Measurements from ENCODE around the gene DAP.

The DAP gene

DNA sequence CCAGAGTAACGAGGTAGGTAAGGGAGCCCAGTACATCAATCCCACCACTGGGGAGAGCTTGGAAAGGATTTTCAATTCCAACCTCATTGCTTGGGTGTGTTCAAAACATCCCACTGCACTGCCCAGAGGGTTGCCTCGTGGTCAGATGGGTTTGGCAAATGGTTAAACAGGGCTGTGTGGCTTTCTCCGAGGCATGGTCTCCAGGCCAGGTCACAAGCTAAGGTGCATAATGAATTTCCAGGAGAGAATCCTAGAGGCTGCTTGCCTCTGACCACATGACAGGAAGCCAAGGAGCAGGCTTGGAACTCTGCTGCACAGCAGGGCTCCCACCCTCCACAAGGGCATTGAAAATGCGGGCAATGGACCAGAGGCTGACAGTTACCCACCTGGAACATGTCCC, 51.6 kb downstream of the DAP start:
- DNase-seq = no peak

DNA sequence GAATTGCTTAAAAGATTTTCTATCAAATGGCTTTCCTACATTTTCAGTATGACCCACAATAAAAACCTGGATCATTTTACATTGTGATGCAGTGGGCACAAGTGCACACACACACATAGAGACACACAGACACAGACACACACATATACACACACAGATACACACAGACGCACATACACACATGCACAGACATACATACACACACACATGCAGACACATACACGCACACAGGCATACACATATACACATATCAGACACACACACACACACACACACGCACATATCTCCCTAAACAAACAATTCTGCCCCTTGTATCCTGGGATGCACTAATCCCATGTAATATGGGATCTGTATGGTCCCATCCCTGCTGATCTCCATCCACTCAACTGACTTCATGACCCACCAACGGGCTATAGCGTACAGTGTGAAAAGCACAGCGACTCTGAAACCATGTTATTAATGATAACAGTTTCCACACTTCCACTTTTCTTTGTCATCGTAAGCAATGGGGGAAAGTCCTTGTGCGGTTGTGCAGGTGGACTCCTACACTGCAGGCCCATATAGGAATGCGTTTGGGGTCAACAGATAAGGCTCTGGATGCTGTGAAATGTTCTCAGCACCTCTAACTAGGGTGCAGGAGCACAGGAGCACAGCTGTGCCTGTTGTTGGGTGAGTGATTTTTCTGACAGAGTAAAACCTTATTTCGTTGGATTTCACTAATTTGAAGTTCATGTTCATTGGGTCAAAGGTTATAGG, 52.7 kb downstream of the DAP start:
- no peak for DNase-seq

DNA sequence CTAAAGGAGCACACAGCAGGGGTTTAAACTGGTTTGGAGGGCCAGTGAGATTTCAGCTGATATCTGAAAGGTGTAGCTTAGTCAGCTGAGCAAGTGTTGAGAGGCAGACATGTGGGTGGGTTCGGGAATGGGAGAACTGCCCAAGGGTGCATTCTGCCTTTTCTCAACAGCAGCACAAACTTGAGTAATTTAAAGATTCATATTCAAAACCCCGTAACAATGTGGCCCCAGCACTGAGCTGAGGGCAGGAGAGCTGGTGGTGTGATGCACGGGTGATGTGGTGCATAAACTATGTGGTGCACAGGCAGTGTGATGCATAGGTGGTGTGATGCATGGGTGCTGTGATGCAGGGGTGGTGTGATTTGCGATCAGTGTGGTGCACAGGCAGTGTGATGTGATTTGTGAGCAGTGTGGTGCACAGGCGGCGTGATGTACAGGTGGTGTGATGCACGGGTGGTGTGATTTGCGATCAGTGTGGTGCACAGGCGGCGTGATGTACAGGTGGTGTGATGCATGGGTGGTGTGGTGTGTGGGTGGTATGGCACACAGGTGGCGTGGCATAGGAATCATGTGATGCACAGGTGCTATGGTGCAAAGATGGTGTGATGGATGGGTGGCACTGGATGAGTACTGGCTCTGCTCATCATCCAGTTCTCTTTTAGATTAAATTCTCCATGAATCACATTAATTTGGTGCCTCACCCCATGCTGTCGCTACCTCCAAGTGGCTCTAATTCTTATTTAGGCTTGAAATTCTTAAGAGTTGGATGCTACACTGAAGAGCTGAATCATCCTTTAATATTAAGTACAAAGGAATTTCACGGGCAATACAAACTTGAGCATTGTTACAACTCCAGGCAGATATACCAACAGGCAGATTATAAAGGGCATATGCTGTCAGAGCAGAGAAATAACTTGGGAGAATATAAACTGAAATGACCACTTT, 53.6 kb downstream of the DAP start:
- DNase-seq = no peak

DNA sequence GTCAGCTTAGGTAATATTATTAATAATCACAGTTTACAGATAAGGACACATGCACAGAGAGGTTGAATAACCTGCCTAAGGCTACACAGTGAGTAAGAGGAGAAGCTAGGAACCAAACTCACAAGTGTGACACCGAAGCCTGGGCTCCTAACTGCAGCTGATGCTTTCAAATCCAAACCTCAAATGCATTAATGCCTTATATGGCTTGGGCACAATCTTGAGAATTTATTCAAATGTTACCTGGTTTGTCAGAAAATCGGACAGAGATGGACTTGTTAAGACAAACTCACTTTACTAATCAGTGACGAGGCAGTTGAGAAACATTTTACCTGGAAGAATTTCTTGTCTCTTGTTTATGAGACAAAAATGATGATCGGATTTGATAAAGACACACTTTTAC, 54.7 kb downstream of the DAP start:
- no peak for DNase-seq

DNA sequence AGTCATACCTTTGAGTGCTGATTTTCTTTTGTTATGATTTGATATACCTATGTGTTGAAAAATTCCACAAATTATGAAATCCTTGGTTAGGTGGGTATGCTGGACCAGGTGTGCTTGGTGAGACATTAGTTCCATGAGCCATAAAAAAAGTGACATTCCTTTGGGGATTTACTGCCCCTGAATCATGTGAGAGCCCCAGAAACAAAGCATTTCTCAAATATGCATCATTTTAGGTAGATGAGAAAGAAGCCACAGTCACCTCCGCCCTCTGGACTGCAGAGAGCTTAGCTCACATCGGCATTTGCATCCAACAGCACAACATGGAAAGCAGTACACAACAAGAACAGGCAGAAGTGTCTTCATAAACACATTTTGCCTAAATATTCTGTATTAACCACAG, 55.3 kb downstream of the DAP start:
- DNase-seq = no peak

DNA sequence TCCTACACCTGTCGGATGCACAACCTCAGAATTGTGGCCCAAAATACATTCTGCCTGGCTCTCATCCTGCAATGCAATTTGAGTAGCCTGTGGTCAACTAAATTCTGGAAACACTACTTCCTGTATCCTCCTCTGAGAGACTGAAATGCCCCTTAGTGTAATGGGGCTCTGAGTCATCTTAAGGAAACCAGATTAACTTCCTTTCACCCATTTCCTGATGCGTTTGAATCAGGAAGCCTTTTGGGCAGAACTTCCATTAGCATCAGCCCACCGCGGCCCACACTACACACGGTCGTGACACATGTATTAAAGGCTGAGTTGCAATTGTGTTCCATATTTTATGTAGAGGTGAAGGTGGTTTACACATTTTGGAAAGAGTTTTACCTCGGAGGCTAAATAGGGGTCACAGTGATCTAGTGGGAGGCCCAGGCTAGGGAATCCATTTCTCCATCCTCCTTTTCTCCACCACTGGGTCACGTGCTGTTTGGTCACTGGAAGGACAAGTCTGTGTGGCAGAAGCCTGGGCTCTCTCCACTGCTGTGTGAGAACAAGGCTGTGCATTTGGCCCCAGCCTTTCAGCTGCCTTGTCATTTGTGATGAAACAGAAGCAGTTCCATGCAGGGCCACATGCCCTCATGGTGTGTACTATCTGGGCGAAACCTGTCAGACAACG, 55.9 kb downstream of the DAP start:
- peak; percentile 83 for DNase-seq

DNA sequence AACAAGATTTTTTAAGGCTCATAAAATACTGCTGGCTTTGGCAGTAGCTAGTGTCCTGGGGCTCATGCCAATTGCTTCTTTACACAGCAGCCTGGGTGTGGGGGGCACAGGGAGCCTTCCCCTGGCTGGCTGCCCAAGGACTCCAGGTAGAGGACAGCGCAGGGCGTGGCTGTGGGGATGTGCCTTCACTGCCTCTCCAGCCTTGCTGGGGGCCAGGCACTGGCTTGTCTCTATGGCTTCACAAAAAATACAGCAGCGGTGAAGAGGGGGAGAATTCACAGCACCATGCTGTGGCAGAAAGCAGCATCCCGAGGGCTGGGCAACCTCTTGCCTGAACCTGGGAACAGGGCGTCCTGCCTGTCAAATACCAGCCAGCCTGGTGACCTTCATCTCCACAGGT, 57.4 kb downstream of the DAP start:
- DNase-seq = no peak

DNA sequence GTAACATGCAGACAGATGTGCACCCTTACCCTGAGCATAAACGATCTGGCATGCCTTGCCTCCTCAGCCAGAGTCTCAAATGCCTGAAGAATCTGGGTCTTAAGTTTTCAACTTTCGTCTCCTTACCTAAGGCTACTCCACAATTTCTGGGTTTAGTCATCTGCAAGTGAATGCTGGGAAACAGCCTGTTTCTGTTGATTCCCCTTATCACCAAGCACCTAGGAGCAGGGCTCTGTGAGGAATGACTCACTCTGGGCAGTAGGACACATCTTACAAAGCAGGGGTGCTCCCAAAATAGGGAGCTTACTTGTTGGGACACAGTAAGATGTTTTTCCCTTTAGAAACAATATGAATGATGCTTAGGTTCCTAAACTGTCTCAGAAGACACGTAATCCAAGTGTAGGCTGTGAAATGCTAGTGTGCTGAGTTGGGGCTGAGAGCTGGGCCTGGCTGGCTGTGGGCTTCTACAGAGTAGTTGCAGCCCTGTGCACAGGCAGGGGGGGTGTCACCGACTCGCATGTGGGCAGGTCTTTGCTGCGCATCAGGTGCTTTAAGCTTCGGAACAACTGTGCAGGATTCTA, 58.0 kb downstream of the DAP start:
- DNase-seq = no peak

DNA sequence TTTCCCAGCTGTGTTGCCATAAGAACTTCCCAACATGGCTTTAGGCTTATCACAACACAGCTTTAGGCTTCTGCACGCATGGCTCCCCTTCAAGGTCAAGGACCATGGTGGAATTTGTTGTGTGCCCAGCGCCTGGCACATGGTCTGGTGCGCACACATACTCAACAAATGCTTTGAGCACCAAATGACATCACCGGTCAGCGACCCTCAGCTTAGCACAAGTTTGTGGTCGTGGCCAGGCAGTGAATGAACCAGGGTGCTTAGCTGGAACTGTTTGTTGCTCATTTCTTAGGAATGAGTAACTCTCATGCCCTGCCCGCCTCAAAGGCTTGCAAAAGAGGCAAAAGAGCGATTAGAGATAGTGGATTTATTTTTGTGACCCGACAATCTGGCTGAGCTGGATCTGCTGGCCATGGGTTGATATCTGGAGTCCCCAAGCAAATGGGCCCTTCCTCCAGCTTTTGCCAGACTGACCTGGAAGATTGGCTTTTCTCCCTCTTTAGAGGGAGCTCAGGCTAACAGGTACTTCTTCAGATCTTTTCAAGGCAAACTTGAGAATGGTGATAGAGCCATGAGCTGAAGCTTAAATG, 58.9 kb downstream of the DAP start:
- no peak for DNase-seq

DNA sequence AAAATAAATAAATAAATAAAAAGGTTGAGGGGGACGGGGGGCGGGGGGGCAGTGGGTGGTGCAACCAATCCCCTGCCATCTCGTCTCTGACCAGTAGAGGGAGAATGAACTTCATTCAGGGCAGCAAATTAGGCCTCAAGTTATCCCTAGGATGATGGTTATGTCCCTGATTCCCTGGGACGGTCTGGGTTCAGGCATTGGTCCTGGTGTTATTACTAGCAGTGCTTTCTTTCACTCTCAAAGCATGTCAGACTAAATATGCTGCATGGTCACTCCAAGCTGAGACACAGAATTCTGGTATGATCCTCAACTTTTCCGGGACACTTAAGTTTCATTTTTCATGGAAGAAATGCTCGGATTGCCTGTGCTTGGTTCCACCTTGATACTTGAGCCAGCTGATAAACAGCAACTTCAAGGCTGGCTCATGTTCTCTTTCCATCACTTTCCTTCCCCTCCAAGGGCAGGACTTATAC, 59.4 kb downstream of the DAP start:
- no peak for DNase-seq

DNA sequence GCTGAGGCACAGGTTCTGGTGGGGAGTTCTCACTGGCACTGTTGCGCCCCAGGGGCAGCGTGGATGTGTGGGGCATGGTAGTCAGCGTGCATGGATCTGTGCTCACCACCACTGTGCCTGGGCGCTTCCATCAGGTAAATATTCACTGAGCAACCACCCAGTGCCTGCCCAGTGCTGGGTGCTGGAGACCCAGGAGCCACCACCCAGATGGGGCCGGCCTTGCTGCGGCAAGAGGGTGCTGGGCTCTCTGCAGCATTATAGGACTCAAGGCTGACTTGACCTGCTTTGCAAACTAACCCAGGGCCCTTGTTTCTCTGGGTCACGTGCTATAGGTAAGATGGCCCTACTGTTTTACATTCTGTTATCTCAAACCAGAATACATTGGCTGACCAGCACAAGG, 60.5 kb downstream of the DAP start:
- DNase-seq = no peak

DNA sequence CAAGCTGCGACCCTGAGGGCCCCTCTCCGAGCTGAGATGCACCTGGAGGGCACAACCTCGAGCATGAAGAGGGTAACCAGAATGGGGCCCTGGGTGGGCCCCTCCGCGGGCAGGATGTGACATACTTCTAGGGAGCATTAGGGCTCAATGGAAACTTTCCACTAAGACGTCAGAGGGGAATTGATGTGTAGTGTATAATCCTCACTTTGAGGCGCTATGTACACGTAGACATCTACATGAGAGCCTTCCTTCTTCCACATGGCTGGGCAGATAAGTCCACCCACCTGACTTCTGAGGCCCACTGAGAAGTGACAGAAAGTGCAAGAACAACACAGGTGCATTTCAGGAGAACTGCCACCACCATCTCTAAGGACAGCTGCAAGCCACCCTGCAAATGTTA, 61.0 kb downstream of the DAP start:
- DNase-seq = no peak

DNA sequence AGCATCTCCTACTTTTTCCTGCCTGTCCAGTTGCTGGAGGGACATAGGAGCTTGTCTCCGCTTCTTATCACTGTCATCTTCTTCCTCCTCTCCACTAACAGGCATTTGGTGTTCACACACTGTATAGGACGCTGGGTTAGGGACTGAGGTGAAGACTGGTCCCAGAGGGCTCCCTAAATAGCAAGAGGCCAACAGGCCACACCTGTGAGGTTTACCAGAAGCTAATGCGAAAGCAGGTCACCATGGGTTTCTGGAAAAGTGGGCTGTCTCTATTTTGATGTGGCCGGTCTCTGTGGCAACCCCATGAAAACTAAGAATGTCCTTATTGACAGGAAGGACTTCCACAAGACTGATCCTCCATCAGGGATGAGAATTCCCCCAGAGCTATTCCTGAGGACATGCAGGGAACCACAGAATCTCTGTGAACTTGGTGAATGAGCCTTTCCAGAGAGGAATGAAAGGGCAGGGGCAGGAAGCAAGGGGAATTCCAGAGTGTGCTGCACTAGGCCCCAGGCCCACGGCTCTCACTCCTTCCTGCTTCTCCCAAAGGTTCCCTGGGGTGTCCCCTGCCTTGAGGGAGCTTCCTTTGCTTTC, 61.7 kb downstream of the DAP start:
- no peak for DNase-seq

DNA sequence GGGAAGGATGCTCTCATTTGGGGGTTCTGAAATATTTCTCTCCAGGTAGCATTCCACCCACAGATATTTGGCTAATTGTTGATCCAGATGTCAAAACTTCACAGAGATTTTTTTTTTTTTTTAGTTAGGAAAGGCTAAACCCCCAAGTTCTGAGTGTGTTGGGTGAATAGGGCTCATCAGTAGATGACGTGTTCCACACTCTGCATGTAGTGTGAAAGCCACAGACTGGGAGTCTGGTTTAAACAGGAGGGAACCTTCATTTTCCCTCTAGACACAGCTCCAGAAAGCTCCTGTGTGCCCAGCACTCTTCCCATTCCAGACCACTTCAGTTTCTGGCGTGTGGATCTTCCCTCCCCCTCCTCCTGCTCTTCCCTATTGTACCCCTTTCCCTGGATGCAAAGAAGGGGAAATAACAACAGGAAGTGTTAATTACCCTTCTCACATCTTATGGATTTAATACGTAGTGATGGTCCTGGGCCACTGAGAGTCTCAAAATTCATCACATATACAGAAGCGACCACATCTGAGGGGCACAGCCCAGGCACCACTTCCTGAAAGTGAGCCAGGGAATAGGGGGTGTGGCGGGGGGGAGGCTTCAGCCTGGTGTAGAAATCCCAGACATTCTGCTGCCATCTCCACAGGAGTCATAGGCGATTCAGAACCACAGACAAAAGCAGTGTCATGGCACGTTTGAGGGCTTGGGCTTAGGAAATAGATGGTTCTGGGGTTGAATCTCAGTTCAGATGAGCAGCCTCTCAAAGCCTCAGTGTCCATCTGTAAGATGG, 65.1 kb downstream of the DAP start:
- DNase-seq = no peak

DNA sequence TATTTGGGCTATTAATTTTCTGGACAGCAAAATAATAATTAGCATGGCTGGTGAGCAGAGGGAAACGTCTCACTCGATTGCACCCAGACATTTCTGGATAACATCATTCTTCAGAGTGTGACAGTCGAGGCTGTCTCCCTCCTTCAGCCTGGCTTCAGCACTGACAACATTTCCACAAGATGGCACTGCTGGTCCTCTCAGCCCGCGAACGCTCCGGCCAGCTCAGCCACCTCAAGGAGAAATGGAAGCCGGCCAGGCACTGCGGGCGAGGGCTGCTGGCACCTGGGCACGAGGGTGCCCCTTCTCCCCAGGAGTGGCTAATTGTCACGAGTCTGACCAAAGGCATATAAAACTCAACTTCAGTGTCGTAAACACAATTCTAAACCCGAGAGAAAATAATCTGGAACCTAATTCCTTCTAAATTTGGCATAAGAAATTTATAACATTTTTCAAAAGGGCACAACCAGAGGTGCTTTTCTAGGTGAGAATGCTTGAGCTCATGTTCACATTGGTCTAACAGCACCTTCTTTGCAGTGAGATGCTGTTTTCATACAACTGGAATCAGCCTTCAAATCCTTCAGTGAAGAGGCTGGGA, 65.9 kb downstream of the DAP start:
- DNase-seq = peak; percentile 8

DNA sequence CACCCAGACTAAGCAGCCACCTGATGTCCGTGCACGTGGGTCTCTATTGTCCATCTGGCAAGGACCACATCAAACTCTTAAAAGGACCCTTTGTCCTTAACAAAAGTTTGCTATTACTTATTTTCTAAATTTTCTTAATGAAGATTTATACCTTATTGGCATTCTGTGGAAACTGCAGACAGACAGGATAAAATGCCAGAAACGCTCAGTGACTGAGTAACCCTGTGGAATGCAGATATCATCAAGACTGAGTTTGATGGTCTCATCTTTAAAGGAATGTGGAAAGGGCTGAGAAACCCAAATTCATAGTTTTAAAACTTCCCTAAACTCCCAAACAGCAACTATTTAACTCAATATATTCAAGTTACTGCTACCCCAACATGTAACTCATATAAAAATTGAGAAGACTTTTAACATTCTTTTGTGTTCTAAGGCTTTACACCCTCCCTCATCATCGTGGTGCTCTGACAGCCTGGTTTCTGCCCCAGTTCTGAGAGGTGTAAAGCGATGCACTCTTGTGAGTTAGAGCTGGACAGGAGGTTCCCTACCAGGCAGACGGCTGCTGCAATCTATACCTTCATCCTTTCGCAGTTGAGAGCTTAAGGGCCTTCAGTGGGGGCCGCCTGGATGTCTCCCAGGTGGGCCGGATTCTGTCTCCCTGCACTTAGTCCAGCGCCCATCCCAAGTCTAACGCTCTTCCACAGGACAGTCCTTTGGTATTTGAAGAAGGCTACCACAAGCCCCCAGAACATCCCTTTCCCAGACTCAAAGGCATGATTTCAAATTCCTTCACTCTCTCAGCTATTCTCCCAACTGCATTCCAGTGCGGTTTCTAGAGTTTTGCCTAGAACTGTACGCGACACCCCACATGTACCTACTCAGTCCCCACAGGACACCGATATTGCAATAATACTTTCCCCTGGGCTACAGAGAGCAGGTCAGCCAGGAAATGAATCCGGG, 68.9 kb downstream of the DAP start:
- DNase-seq = no peak

DNA sequence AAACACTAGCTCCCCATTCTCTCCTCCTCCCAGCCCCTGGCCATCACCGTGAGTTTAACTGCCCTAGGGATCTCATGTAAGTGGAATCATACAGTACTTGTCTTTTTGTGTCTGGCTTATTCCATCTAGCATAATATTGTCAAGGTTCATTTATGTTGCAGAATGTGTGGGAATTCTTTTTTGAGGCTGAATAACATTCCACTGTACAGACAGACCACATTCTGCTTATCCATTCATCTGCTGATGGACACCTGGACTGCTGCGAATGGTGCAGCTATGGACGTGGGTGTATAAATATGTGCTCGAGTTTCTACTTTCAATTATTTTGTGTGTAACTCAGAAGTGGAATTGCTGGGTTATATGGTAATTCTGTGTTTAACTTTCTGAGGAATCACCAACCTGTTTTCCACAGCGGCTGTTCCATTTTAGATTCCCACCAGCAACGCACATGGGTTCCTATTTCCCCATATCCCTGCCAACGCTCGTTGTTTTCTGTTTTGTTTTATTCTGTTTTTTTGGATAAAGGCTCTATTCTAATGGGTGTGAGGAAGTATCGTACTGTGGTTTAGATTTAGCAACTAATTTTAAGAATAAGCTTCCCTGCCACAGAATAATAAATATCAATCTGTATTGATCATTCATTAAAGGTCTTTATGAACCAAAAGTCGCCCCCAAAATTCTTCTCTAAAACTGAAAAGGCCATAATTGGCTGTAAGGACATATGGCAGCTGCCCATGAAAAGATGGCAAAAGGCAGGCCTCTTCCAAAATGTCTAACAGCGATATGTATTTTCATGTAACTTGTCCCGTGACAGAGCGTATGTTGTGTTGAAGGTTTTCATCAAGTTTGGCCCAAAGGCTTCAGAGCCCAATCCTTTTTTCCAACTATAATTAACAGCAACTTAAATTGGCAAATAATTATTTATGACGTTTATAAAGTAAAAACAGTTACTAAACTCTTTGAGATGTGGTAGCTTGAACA, 70.3 kb downstream of the DAP start:
- no peak for DNase-seq

DNA sequence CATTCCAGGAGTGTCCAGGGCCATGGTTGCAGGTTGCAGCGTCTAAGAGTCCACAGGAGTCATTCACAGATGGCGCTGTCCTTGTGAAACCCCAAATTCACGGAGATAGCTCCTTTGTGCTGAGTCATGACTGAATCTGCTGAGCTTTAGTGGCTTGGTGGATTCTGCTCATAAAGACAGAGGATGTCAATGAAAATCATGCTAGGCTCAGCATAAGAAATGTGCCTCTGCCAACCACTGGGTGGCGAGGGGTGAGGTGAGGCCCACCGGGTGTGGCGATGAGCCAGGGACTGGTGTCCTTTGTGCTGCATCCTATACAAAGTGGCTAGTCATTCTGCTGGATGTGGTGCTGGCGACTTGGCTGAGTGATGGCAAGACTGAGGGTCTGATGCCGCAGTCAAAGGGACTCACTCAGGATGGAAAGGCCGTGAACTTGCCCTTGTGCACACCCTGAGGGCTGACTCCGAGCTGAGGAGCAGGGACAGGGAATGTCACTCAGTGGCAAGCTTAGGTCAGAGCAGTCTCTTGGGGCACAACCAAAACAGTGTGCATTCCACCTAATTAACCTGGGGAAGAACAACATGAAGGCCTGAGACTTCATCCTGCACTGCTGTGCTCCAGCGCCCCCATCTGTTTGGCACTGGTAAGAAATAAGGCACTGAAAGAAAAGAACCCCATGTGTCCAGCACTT, 71.5 kb downstream of the DAP start:
- peak; percentile 39 for DNase-seq

Data from GF-D8 (cell line).